Activated CD4-positive, alpha-beta T cell treated with anti-CD3 and anti-CD28 coated beads, Interleukin-2, Interleukin-6, amounts not matched to agents 100 ng/mL and 50 ng/mL, durations not matched to agents 16 hours and 8 hours (primary cell): ENCODE results near the gene DCAF11.

ENCODE experiments used
- DNase-seq: peaks from one replicate; pipeline ENCODE4 v3.0.0-alpha.2; 2020

DCAF11 gene

GRCh38 chr14:24079491-24080141 is 35.0 kb upstream of the DCAF11 start:
- DNase-seq, result no peak

DNA sequence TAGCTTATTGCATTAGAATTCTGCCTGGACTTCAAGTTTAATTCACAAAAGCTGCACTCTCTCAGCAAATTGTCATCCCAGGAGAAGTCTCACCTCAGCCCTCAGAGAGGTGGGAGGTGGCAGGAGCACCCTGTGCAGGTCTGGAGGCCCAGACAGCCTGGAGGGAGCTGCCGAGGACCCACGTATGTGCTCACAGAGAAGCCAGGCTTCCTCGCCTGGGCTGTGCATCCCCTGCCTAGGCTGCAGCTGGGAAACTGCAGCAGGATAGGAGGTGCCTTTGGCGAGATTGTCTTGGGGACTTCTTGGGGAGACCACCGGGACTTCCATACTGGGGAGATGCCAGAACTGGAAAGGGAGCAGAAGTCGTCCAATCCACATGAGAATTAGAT is 34.4 kb upstream of the DCAF11 start:
- no peak for DNase-seq

DNA sequence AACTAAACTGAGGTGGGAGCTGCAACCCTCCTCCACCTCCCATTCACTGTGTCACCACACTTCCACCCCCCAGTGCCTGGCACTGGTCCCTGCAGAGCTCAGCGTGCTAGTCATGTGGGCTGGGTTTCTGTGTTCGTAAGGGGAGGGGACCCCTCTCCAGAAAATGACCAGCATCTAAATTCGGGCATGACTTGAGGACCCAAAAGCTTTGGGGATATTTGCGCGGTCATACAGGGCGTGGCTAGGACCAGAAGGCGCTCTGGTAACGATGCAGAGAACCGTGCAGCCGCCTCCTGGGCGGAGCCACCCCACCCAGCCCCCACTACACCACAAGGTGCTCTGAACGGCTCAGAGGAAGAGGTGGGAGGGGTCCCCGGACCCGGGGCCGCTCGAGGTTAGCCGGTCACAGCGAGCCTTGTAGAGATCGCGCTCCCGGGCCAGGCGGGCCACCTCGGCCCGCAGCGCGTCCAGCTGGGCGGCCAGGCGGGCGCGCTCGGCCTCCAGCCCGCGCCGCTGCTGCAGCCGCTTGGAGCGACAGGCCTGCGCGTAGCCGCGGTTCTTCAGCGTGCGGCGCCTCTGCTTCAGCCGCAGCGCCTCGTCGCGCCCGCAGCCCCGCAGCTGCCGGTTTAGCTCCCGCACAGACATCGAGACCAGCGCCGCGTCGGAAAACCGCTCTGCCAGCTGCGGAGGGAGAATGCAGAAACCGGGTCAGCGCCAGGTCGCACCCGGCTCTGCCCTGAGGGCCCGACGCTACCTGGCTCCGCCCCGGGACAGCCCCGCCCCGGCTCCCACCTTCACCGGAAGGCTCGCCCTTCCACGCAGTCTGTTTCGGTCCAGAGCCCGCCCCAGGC is 33.5 kb upstream of the DCAF11 start:
- peak; percentile 78 for DNase-seq

DNA sequence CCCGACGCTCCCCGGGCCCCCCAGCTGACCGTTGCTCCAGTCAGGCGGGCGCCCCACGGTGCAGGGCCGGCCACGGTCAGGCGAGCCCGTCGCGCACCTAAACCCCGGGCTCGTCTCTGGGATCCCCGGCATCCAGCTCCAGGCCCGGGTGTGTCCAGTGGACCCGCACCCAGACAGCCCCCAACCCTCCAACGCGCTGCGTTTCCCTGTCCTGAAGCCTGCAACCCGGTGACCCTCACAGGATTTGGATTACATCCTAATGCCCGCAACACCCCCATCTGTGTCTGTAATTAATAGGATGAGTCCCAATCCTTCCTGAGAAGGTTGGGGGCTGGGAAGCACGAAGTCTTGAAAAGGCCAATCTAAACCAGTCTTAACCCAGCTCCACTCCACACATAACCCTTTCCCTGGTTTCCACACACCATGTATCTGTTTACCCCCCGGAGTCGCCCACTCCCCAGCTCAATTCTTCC is 32.8 kb upstream of the DCAF11 start:
- DNase-seq, result no peak

DNA sequence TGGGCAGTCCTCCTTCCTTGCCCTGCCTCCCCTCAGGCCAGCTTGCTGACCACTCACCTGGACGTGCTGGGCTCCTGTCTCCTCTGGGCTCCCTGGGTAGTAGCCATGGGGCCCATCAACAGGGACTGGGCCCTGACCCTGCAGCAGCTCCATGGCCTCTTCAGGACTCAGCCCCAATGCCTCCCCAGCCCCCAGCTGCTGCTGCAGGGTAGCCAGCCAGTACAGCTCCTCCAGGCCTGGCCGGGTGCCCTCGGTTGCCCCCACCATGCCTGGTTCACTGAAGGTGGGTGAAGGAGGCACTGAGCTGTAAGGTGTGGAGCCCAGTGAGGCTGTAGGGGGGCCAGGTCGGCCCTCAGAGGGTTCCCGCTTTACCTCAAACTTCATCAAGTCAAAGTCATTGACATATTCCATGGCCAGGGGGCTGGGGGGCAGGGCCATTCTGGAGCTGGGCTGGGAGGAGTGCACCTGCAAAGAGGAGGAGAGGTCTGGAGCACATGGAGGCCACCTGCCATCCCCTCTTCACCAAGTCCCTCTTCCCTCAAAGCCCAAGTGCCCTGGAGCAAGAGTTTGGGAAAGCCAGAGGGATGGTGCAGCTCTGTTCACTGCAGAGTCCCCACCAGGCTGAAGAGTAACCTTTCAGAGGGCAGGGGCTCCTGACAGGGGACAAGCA is 32.0 kb upstream of the DCAF11 start:
- DNase-seq, result no peak

DNA sequence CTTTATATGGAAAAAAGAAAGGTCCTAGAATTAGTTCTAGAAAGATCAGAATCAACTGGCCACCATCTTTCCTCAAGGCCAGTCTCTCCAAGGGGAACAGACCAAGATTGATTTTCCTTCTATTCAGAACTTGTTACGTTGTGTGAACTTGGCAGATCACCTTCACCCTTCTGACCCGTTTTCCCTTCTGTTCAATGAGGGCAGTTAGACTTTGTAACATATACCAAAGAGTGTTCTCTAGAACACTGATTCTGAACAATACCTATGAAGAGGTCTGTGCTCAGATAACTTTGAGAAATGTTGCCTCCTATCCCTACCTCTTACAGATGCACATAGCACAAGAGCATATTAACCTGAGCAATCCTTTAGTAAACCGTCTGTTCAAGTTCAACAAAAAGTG is 31.1 kb upstream of the DCAF11 start:
- no peak for DNase-seq

- no peak for DNase-seq
Observed at GRCh38 chr14:24084440-24084839, 30.1 kb upstream of the DCAF11 start.

DNA sequence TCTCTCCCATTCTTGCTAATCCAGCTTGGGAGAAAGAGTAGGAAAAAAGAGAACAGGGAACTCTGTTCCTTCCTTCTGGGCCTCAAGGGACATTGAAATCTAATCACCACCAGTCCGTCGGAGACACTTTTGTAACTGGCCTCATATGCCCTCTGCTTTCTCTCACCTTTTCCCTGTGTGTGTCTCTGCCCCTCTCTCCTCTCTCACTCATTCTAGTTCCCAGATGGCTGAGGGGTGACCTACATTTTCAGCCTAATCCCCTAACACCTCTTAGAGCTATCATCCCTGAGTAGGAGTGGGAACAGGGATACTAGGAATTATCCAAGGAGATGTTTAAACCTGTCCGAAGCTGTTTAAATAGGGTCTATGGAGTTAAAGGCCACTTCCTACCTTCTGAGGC is 29.4 kb upstream of the DCAF11 start:
- DNase-seq, result no peak

GRCh38 chr14:24086193-24086955 is 28.2 kb upstream of the DCAF11 start:
- DNase-seq, result no peak

DNA sequence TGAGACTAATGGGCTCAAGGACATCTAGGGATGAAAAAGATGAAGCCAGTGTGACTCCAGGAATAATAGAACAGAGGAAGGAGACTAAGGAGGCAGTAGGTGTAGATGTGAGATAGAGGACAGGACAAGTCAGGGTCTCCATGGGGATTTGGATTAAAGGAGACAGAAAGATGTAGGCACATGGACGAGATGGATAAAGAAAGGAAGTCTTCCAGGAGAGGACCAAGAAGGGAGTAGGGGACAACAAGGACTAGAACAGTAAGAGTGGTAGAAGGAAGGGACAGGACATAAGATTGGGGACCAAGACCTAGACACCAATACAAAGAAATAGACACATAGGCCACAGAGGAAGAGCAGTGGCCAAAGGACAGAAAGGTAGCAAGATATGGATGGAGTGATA is 27.6 kb upstream of the DCAF11 start:
- DNase-seq, result no peak

DNA sequence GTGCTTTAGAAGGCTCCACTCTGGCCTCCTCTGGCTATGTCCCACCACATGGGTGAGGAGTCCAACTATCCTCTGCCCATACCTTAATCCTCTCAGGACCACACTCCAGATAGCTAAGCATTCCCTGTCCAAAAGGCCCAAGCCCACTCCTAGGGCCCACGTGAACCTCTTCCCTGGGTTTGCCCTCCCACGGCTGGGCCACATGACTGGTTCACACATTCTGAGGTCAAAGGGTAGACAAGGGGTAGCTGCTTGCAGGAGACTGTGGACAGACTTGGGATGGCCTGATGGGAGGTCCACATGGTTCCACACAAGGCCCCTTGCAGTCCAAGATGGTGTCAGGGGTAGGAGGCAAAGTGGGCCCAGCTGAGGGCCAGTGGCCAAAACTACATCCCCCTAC is 26.5 kb upstream of the DCAF11 start:
- DNase-seq, result no peak

- DNase-seq, result no peak
Observed at GRCh38 chr14:24089890-24090289, 24.7 kb upstream of the DCAF11 start.

GRCh38 chr14:24092110-24092504 is 22.5 kb upstream of the DCAF11 start:
- no peak for DNase-seq

GRCh38 chr14:24092505-24093206 is 21.9 kb upstream of the DCAF11 start:
- DNase-seq, result no peak

DNA sequence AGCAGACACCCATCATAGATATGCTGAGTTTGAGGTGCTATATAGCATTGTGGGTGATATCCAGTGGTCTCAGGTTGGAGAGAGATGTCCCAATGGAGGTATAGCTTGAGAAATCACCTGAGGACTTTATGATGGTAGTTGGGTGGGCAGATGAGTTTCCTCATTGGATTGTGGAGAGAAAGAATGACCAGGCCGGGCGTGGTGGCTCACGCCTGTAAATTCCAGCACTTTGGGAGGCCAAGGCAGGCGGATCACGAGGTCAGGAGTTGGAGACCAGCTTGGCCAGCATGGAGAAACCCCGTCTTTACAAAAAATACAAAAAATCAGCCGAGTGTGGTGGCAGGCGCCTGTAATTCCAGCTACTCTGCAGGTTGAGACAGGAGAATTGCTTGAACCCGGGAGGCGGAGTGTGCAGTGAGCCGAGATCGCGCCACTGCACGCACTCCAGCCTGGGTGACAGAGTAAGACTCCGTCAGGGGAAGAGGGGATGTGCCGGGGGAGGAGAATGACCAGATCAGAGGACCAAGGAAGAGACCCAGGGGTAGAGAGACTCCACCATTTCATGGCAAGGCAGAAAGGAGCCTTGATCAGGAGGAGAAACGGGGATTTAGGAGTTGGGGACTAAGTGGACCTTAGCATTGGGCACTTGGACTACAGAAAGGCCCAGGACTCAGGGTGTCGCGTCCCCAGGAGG is 21.2 kb upstream of the DCAF11 start:
- DNase-seq, result no peak

DNA sequence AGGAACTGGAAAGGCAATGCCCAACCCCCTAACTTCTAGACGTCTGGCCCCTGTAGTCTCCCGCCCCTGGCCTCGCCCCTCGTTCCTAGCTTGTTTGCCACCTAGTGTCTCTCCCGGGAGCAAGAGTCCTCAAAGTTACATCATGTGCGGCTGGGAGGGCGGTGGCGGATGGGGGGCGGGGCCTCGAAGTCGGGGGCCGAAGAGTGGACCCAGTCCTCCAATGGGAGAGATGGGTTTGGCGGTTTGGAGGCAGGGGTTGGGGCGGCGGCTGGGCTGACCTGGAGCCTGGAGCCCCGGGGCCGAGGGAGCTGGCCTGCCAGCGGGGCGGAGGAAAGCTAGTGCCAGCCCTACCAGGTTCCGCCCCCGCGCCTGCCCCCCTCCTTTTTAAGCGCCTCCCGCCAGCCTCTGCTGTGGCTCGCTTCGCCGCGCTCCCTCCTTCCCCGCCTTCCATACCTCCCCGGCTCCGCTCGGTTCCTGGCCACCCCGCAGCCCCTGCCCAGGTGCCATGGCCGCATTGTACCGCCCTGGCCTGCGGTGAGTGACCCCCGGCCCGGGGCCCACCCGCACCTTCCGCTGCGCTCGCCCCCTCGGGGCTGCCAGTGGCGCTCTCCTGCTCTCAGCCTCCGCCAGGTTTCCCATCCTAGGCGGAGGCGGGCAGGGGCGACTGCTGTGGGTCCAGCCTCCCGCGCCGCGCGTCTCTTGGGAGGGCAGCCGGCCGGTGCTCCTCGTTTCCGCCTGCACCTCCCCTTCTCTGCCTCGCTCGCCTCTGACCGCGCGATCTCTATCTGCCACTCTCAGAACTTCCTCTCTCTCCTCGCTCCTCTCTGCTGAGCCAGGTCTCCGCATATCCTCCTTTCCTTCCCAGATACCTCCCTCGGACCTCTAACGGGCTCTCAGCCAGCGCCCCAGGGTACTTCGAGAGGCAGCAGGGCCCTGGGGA is 20.4 kb upstream of the DCAF11 start, which contains the start of gene PCK2:
Gene PCK2 (plus strand): TSS at position 411 of the 940 bp plus-strand sequence. CDS start 95 bp downstream, at position 506.
- DNase-seq, result peak; percentile 94

GRCh38 chr14:24094841-24095270 is 19.7 kb upstream of the DCAF11 start:
- DNase-seq, result no peak

DNA sequence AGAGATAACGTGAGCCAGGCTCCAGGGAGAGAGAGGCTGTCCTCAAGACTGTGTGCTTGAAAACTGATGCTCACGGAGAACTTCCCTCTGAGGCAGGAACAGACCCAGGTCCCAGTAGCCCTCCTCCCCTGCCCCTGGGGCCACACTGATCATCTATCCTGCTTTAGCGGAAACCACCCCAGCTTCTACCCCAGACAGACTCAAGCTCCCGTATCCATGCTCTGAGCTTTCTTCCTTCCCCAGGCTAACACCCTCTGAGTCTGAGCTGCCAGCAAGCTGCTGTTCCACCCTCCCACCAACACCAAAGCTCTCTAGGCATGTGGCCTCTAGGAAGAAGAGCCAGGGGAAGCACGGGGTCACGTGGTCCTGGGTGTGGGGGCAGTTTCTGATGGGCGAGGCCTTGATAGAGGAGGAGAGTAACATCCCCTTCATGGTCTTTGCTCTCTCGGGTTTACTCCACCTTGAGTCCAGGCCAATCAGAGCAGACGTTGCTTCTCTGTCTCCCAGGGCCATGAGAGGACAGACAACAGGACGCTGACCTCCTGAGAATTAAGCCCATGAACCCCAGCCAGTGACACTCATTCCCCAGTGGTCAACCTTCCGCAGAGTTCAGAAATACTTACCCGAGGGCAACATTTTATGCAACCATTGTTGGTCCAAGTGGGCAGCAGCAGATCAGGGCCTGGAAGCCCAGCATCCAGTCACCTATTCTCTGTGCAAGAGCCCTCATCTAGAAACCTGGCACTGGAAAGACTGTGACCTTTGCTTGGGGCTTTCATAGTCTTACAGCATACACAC is 19.1 kb upstream of the DCAF11 start:
- peak; percentile 78 for DNase-seq

GRCh38 chr14:24096545-24097181 is 17.9 kb upstream of the DCAF11 start:
- DNase-seq, result no peak
